Measurements from ENCODE around the gene HNRNPD.
"Not testable (repeated sequence)": the region's sequence is repeated elsewhere in the genome, so short reads cannot be mapped to it uniquely, and the experiment has no call there.

HNRNPD gene, protein sequence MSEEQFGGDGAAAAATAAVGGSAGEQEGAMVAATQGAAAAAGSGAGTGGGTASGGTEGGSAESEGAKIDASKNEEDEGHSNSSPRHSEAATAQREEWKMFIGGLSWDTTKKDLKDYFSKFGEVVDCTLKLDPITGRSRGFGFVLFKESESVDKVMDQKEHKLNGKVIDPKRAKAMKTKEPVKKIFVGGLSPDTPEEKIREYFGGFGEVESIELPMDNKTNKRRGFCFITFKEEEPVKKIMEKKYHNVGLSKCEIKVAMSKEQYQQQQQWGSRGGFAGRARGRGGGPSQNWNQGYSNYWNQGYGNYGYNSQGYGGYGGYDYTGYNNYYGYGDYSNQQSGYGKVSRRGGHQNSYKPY

DNA sequence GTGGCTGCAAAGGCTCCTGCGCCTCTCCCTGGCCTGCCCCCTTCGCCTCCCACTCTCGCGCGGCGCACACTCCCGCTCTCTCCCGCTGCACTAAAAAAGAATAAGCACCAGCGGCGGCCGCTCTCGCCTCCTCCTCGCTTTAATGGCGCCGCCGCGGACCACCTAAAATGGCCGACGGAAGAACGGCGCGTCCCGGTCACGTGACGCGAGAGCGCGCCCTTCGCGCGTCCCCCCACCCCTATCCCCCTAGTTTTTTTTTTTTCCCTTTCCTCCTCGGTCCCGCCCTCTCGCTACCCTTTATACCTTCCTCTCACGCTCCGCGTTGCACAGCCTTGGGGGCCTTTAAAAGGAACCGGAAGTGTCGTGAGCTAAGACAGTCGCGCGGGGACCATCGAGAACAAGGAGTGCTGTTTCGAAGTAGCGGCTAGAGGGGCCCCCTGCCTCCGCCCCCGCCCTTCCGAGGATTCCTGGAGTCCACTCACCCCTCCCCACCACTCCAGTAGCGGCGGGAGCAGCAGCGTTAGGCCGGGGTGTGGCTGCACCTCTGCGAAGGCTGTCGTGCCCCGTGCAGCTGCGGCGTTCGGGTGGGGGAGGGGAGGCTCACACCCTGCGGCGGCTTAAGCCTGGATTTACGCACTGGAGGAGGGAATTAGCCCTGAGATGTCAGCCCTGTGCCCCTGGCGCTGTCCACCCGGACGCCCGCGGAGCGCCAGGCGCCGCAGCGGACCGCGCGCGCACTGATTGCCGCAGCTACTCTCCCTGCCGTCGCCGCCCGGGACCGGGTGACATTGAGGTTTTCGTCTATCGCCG is at the start of gene HNRNPD:
HNRNPD (minus strand) TSS at position 176 of the 810 bp plus-strand sequence. CDS start 313 bp downstream, outside the sequence.
- Histone ChIP-seq H3K27me3 (ENCODE audit: insufficient read depth, low read length) (no peaks in the 10 kb centered on the region), H3K36me3 (ENCODE audit: insufficient read depth, low read length) (peaks cover 32% of the 10 kb centered on the region)

DNA sequence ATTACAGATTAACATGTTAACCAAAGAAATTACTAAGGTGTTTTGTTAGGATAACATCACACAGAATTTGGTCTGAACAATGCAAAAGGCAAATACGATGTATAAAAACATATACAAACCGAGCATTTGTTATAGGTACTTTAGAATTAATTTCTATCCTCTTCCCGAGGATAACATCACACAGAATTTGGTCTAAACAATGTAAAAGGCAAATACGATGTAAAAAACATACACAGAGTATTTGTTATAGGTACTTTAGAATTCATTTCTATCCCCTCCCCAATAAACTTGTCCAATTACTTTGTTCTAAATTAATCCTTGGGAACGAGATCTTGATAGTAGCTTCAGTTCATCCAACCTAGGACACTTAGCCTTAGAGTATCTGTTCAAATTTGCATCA is 48.8 kb upstream of the HNRNPD start:
- peaks cover 46% of the 10 kb centered on the region for H3K36me3 ChIP-seq (ENCODE audit: insufficient read depth, low read length)
- H3K27me3 ChIP-seq (ENCODE audit: insufficient read depth, low read length) = no peaks in the 10 kb centered on the region
- no peak overlapping the region for H3K4me3 ChIP-seq (ENCODE audit: low read length)
- H2AFZ ChIP-seq (ENCODE audit: low read depth, low read length) = no peak overlapping the region
- H3K4me1 ChIP-seq (ENCODE audit: insufficient read depth, low read length) = peaks cover 16% of the 10 kb centered on the region
- no peaks in the 10 kb centered on the region for H3K9me3 ChIP-seq (ENCODE audit: low read length)

More for the DNA sequence above, at the start of gene HNRNPD:
- Histone ChIP-seq H3K4me3 (ENCODE audit: low read length) (peak within 1 kb of the TSS; percentile 83), H3K4me1 (ENCODE audit: insufficient read depth, low read length) (peaks cover 28% of the 10 kb centered on the region), H3K9me3 (ENCODE audit: low read length) (no peaks in the 10 kb centered on the region), H2AFZ (ENCODE audit: low read depth, low read length) (peak within 1 kb of the TSS; percentile 98)

DNA sequence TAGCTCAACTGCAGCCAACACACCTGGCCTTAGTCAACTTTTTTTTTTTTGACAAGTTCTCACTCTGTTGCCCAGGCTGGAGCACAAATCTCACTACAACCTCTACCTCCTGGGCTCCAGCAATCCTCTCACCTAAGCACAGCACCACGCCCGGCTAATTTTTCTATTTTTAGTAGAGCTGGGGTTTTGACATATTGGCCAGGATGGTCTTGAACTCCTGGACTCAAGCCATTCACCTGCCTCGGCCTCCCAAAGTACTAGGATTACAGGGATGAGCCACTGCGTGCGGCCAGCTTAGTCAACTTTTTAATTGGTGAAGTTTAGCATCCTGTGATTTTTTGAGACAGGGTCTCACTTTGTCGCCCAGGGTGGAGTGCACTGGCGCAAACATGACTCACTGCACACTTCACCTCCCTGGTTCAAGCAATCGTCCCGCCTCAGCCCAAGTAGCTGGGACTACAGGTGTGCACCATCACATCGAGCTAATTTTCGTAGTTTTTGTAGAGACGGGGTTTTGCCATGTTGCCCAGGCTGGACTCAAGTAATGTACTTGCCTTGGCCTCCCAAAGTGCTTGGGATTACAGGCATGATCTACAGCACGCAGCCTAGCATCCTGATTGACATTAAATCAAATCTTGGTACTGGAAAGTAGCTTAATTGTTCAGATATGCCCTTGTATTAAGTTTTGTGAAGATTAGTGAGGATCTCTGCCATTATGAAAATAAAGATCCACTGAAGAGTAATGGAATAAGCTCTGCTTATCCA is 48.2 kb upstream of the HNRNPD start:
- no peaks in the 10 kb centered on the region for H3K27me3 ChIP-seq (ENCODE audit: insufficient read depth, low read length)
- peaks cover 10% of the 10 kb centered on the region for H3K4me1 ChIP-seq (ENCODE audit: insufficient read depth, low read length)
- H3K36me3 ChIP-seq (ENCODE audit: insufficient read depth, low read length) = peaks cover 40% of the 10 kb centered on the region

DNA sequence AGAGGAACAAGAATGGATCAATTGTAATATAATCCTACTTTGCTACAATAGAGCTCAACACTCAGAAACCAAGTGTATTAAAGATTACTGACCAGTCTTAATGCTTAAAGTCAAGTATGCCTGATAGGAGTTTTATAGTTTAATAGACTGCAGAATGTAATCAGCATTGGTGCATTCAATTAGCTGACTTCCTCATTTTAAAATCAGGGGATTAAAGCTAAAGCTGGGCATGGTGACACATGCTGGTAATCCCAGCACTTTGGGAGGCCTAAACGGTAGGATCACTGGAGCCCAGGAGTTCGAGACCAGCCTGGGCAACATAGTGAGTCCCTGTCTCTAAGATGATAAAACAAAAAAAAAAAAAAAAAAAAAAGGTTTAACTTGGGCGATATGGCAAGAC is 45.7 kb upstream of the HNRNPD start:
- no peaks in the 10 kb centered on the region for H3K9me3 ChIP-seq (ENCODE audit: low read length)
- H3K27me3 ChIP-seq (ENCODE audit: insufficient read depth, low read length) = no peaks in the 10 kb centered on the region
- H3K4me3 ChIP-seq (ENCODE audit: low read length) = no peak overlapping the region
- peaks cover 15% of the 10 kb centered on the region for H3K36me3 ChIP-seq (ENCODE audit: insufficient read depth, low read length)
- H3K4me1 ChIP-seq (ENCODE audit: insufficient read depth, low read length) = peaks cover 6% of the 10 kb centered on the region
- H2AFZ ChIP-seq (ENCODE audit: low read depth, low read length) = no peak overlapping the region

More for the DNA sequence above, 48.2 kb upstream of the HNRNPD start:
- Histone ChIP-seq H3K4me3 (ENCODE audit: low read length) (no peak overlapping the region), H2AFZ (ENCODE audit: low read depth, low read length) (no peak overlapping the region), H3K9me3 (ENCODE audit: low read length) (no peaks in the 10 kb centered on the region)

DNA sequence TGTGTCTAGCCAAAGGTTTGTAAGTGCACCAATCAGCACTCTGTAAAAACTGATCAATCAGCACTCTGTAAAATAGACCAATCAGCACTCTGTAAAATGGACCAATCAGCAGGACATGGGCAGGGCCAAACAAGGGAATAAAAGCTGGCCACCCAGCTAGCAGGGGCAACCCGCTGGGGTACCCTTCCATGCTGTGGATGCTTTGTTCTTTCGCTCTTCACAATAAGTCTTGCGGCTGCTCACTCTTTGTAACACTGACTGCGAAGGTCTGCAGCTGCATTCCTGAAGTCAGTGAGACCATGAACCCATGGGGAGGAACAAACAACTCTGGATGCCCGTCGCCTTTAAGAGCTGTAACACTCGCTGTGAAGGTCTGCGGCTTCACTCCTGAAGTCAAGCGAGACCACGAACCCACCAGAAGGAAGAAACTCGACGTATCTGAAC is 42.2 kb upstream of the HNRNPD start:
- Histone ChIP-seq H3K4me1 (ENCODE audit: insufficient read depth, low read length) (peaks cover 6% of the 10 kb centered on the region), H3K9me3 (ENCODE audit: low read length) (no peaks in the 10 kb centered on the region), H2AFZ (ENCODE audit: low read depth, low read length) (no peak overlapping the region), H3K36me3 (ENCODE audit: insufficient read depth, low read length) (no peaks in the 10 kb centered on the region), H3K4me3 (ENCODE audit: low read length) (no peak overlapping the region), H3K27me3 (ENCODE audit: insufficient read depth, low read length) (no peaks in the 10 kb centered on the region)

DNA sequence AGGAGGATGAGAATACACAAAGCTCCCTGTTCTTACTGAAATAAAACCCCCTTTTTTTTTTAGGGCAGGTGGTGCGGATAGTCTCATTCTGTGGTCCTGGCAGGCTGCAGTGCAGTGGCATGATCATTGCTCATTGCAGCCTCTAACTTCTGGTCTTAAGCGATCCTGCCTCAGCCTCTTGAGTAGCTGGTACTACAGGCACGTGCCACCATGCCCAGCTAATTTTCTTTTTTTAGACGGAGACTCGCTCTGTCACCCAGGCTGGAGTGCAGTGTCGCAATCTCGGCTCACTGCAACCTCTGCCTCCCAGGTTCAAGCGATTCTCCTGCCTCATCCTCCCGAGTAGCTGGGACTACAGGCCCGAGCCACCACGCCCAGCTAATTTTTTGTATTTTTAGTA is 41.3 kb upstream of the HNRNPD start:
- H3K4me3 ChIP-seq (ENCODE audit: low read length); H3K27me3 ChIP-seq (ENCODE audit: insufficient read depth, low read length); H3K36me3 ChIP-seq (ENCODE audit: insufficient read depth, low read length); H3K9me3 ChIP-seq (ENCODE audit: low read length); H2AFZ ChIP-seq (ENCODE audit: low read depth, low read length); H3K4me1 ChIP-seq (ENCODE audit: insufficient read depth, low read length): not testable (repeated sequence)

DNA sequence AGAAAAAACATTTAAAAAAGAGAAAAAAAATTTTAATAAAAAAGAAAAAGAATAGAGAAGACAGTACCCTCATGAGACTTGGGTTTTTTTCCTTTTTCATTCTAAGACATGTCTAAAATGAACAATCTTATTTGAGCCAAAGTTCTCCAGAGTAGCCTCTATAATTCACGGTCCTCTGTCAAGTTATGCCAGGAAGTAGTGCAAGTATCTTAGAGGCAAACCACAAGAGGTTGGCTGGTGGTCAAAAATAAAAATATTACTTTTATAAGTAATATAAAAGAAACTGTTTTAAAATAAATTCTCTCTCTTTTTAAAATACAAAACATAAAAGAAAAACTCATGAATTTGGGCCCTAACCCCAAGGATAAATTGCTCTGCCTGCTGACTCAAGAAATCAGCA is 29.9 kb upstream of the HNRNPD start:
- no peaks in the 10 kb centered on the region for H3K27me3 ChIP-seq (ENCODE audit: insufficient read depth, low read length)
- H3K4me3 ChIP-seq (ENCODE audit: low read length) = no peak overlapping the region
- no peaks in the 10 kb centered on the region for H3K9me3 ChIP-seq (ENCODE audit: low read length)
- H3K36me3 ChIP-seq (ENCODE audit: insufficient read depth, low read length) = no peaks in the 10 kb centered on the region
- no peak overlapping the region for H2AFZ ChIP-seq (ENCODE audit: low read depth, low read length)
- H3K4me1 ChIP-seq (ENCODE audit: insufficient read depth, low read length) = no peaks in the 10 kb centered on the region

DNA sequence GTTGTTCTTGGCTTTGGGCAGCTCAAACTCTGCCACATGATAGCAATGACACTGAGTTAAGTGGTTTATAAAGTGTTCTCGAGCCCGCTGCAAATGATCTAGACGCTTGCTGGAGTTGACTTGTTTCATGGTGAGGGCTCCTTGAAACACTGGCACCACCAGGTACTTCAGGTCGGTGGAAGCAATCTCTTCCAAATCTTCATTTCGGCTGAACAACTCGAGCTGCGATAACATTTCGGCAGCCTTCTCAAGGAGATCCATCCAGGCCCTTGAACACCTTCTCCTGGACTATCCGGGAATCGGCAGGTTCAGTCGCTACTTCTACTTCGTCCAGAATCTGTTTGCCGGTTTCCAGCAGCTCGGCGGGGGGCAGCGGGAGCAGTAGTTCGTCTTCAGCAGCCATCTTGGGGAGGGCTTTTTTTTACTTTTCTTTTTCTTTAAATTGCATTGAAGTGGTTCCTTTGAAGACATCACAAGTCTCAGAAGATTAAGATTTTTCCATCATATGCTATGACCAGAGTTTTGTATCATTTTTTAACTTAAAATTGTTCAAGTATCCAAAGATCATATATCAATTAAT is 28.5 kb upstream of the HNRNPD start:
- Histone ChIP-seq H3K27me3 (ENCODE audit: insufficient read depth, low read length) (no peaks in the 10 kb centered on the region), H3K4me3 (ENCODE audit: low read length) (no peak overlapping the region), H3K36me3 (ENCODE audit: insufficient read depth, low read length) (no peaks in the 10 kb centered on the region), H3K9me3 (ENCODE audit: low read length) (no peaks in the 10 kb centered on the region), H2AFZ (ENCODE audit: low read depth, low read length) (no peak overlapping the region), H3K4me1 (ENCODE audit: insufficient read depth, low read length) (no peaks in the 10 kb centered on the region)

DNA sequence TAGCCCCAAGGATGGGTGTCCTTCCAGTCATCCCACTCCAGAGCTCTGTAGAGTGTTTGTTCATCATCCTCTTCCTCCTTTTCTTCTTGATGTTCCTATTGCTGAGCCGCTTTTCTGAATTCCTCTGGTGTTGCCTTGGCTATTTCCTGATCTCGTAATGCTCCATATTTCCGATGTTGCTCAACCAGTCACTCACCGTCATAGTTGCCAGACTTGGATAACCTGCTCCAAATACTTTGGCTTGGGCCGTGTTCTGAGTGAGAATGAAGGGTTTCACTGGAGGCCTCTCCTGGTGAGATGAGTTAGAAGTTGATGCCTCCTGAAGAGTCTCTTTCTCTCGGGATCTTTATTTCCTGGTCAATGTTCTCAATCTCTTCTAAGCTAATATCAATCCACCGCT is 27.8 kb upstream of the HNRNPD start:
- Histone ChIP-seq H3K27me3 (ENCODE audit: insufficient read depth, low read length) (no peaks in the 10 kb centered on the region), H2AFZ (ENCODE audit: low read depth, low read length) (no peak overlapping the region), H3K9me3 (ENCODE audit: low read length) (no peaks in the 10 kb centered on the region), H3K4me1 (ENCODE audit: insufficient read depth, low read length) (no peaks in the 10 kb centered on the region), H3K36me3 (ENCODE audit: insufficient read depth, low read length) (no peaks in the 10 kb centered on the region), H3K4me3 (ENCODE audit: low read length) (no peak overlapping the region)

DNA sequence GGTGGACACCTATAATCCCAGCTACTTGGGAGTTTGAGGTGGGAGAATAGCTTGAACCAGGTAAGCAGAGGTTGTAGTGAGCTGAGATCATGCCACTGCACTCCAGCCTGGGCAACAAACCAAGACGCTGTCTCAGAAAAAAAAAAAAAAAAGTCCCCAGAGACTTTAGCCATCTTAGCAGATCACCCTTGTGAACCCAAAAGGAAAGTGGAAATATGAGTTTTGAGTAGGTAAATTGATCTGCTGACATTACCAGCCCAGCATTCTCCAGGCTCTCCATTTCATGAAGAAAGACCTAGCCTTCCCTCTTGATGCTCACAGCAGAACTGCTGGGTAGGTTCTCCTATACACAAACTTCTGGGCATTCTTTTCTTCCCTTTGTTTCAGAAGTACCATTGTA is 24.5 kb upstream of the HNRNPD start:
- Histone ChIP-seq H2AFZ (ENCODE audit: low read depth, low read length) (no peak overlapping the region), H3K36me3 (ENCODE audit: insufficient read depth, low read length) (no peaks in the 10 kb centered on the region), H3K4me1 (ENCODE audit: insufficient read depth, low read length) (no peaks in the 10 kb centered on the region), H3K27me3 (ENCODE audit: insufficient read depth, low read length) (no peaks in the 10 kb centered on the region), H3K9me3 (ENCODE audit: low read length) (no peaks in the 10 kb centered on the region), H3K4me3 (ENCODE audit: low read length) (no peak overlapping the region)

DNA sequence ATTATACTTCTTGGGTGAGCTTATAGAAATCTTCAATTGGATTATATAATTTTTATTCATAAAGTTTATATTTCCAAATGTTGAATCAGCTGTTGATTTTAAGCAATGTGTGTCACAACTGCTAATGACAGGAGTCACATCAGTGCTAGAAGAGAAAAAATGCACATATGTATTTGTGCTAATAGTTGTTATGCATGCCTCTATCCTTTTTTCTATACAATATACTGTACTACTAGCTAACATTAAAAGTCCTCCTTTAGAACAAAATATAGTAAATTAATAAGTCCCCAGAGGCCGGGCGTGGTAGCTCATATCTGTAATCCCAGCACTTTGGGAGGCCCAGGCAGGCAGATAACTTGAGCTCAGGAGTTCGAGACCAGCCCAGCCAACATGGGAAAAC is 23.7 kb upstream of the HNRNPD start:
- Histone ChIP-seq H3K36me3 (ENCODE audit: insufficient read depth, low read length) (no peaks in the 10 kb centered on the region), H2AFZ (ENCODE audit: low read depth, low read length) (no peak overlapping the region), H3K4me3 (ENCODE audit: low read length) (no peak overlapping the region)

DNA sequence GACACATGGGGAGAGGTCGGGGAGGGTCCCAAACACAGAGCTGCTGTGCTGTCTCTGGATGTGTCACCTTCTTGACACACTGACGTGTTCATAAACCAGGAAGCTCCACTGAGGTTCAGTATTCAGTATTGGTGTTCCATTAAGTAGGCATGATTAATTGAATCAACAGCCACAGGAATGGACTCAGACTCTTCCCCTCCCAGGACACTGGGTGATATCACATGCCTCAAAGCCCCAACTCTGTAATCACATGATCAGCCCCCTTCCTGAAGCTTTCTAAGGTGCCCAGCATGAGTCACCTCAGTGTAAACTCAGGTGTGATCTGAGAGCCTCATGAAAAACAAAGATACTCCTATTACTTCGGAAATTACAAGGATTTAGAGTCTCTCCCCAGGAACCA is 21.1 kb upstream of the HNRNPD start:
- no peaks in the 10 kb centered on the region for H3K9me3 ChIP-seq (ENCODE audit: low read length)
- H3K27me3 ChIP-seq (ENCODE audit: insufficient read depth, low read length) = no peaks in the 10 kb centered on the region
- no peaks in the 10 kb centered on the region for H3K36me3 ChIP-seq (ENCODE audit: insufficient read depth, low read length)
- no peaks in the 10 kb centered on the region for H3K4me1 ChIP-seq (ENCODE audit: insufficient read depth, low read length)
- H3K4me3 ChIP-seq (ENCODE audit: low read length) = no peak overlapping the region
- H2AFZ ChIP-seq (ENCODE audit: low read depth, low read length) = no peak overlapping the region

More for the DNA sequence above, 23.7 kb upstream of the HNRNPD start:
- H3K27me3 ChIP-seq (ENCODE audit: insufficient read depth, low read length) = no peaks in the 10 kb centered on the region
- no peaks in the 10 kb centered on the region for H3K4me1 ChIP-seq (ENCODE audit: insufficient read depth, low read length)
- no peaks in the 10 kb centered on the region for H3K9me3 ChIP-seq (ENCODE audit: low read length)

Measured in neuron (in vitro differentiated cells).